HFFc6 (cell line): ENCODE data around the gene EIF1AD. TPM values are rescaled to one million over a fixed set of nuclear protein-coding genes. Genes with fewer than 3 reads are reported as not detected.
"Not testable (repeated sequence)": the region's sequence is repeated elsewhere in the genome, so short reads cannot be mapped to it uniquely, and the experiment has no call there.

ENCODE experiments used
- DNase-seq: peaks from one replicate; pipeline ENCODE4 v3.0.0-alpha.2; 2018
- H3K27ac Mint-ChIP-seq: 2 replicates; pipeline ENCODE4 v1.8.0; 2020; ENCODE audit warnings: mild to moderate bottlenecking, mixed read lengths
- H3K27me3 Mint-ChIP-seq: 2 replicates; pipeline ENCODE4 v1.8.0; 2021; ENCODE audit warnings: mild to moderate bottlenecking, moderate library complexity, mixed read lengths; ENCODE audit not compliant: insufficient read depth
- H3K36me3 Mint-ChIP-seq: 2 replicates; pipeline ENCODE4 v1.8.0; 2021; ENCODE audit warnings: low read depth, mixed read lengths
- H3K4me1 Mint-ChIP-seq: 2 replicates; pipeline ENCODE4 v1.8.0; 2020; ENCODE audit warnings: low read depth, mixed read lengths
- H3K4me3 Mint-ChIP-seq: 2 replicates; pipeline ENCODE4 v1.8.0; 2020; ENCODE audit warnings: mild to moderate bottlenecking, moderate library complexity, mixed read lengths
- H3K9me3 Mint-ChIP-seq: 2 replicates; pipeline ENCODE4 v1.8.0; 2020; ENCODE audit warnings: mild to moderate bottlenecking, mixed read lengths
- CTCF ChIP-seq: fragments of 200-600 bp; sonication (generic); IDR thresholded peaks from 2 replicates; pipeline ENCODE4 v1.5.0; 2021; ENCODE audit warnings: antibody characterized with exemption, mild to moderate bottlenecking
- total RNA-seq, 6 experiments: library from RNA; stranded (reverse); fragmentation: NEBNext Ultra II Directional; extraction: Animal tissue kit (Norgen Biotek cat#: 25700); gene quantifications; 2 replicates in 1 of 6; 3 replicates in 5 of 6; pipeline ENCODE4 v1.2.3, GENCODE V29; 2021

EIF1AD gene
- total RNA-seq, 6 experiments from 2014 or later = 28.6 to 36.8 (median 31.7) TPM

- H3K27me3 Mint-ChIP-seq = no peaks in the 10 kb centered on the region
- no peak overlapping the region for H3K4me3 Mint-ChIP-seq
- no peak for TF ChIP-seq CTCF
- H3K36me3 Mint-ChIP-seq = no peaks in the 10 kb centered on the region
- peaks cover 6% of the 10 kb centered on the region; the same call in 1 of the 2 replicates for H3K4me1 Mint-ChIP-seq
- DNase-seq = no peak
- no peak overlapping the region for H3K27ac Mint-ChIP-seq
- no peaks in the 10 kb centered on the region for H3K9me3 Mint-ChIP-seq
Measured at GRCh38 chr11:65953471-65953870, 48.5 kb downstream of the EIF1AD start.

GRCh38 chr11:65952052-65952521 is 49.9 kb downstream of the EIF1AD start:
- DNase-seq = no peak
- no peak for TF ChIP-seq CTCF
- H3K4me3 Mint-ChIP-seq = no peak overlapping the region
- peaks cover under 1% of the 10 kb centered on the region; the same call in 1 of the 2 replicates for H3K27me3 Mint-ChIP-seq
- no peaks in the 10 kb centered on the region for H3K9me3 Mint-ChIP-seq
- H3K27ac Mint-ChIP-seq = no peak overlapping the region
- no peaks in the 10 kb centered on the region for H3K36me3 Mint-ChIP-seq
- peaks cover 6% of the 10 kb centered on the region; the same call in 1 of the 2 replicates for H3K4me1 Mint-ChIP-seq

- not testable (repeated sequence) for H3K27me3 Mint-ChIP-seq, H3K4me3 Mint-ChIP-seq, H3K27ac Mint-ChIP-seq, H3K36me3 Mint-ChIP-seq, H3K4me1 Mint-ChIP-seq, DNase-seq, H3K9me3 Mint-ChIP-seq
Measured at GRCh38 chr11:65951641-65952040, 50.3 kb downstream of the EIF1AD start.

- H3K27ac Mint-ChIP-seq, H3K9me3 Mint-ChIP-seq, H3K27me3 Mint-ChIP-seq, H3K4me3 Mint-ChIP-seq, DNase-seq, H3K36me3 Mint-ChIP-seq, H3K4me1 Mint-ChIP-seq: not testable (repeated sequence)
Measured at GRCh38 chr11:65950711-65951110, 51.2 kb downstream of the EIF1AD start.

GRCh38 chr11:65947603-65948125 is 54.3 kb downstream of the EIF1AD start:
- Mint-ChIP-seq H3K9me3 (no peaks in the 10 kb centered on the region), H3K4me3 (no peak overlapping the region), H3K27ac (no peak overlapping the region), H3K36me3 (no peaks in the 10 kb centered on the region), H3K4me1 (peaks cover 6% of the 10 kb centered on the region), H3K27me3 (peaks cover 4% of the 10 kb centered on the region)
- DNase-seq = no peak
- no peak for TF ChIP-seq CTCF

GRCh38 chr11:65947133-65947532 is 54.8 kb downstream of the EIF1AD start:
- no peaks in the 10 kb centered on the region for H3K9me3 Mint-ChIP-seq
- DNase-seq = no peak
- H3K4me3 Mint-ChIP-seq = no peak overlapping the region
- H3K4me1 Mint-ChIP-seq = peaks cover 11% of the 10 kb centered on the region
- H3K36me3 Mint-ChIP-seq = no peaks in the 10 kb centered on the region
- no peak for TF ChIP-seq CTCF
- peaks cover 4% of the 10 kb centered on the region for H3K27me3 Mint-ChIP-seq
- H3K27ac Mint-ChIP-seq = no peak overlapping the region

GRCh38 chr11:65946655-65947054 is 55.3 kb downstream of the EIF1AD start:
- no peak overlapping the region for H3K27ac Mint-ChIP-seq
- H3K27me3 Mint-ChIP-seq = peaks cover 4% of the 10 kb centered on the region
- no peaks in the 10 kb centered on the region for H3K9me3 Mint-ChIP-seq
- H3K4me1 Mint-ChIP-seq = peaks cover 16% of the 10 kb centered on the region
- no peaks in the 10 kb centered on the region for H3K36me3 Mint-ChIP-seq
- no peak overlapping the region for H3K4me3 Mint-ChIP-seq
- no peak for DNase-seq
- TF ChIP-seq CTCF = no peak
